Measurements from ENCODE around the gene GOLT1B.

GRCh38 chr12:21478756-21479455 lies 22.7 kb upstream of the GOLT1B start:
- no peak for TF ChIP-seq CTCF (IDR thresholded peaks at IDR 0.05)
- TF ChIP-seq POLR2A (IDR thresholded peaks at IDR 0.05): no peak
